ENCODE results near the gene OPHN1.

OPHN1 gene

GRCh38 chrX:68433155-68433980, at the start of gene OPHN1:
OPHN1 (minus strand) TSS chrX:68433495; CDS start chrX:68433020, 475 bp downstream.
- no peak within 1 kb of the TSS for H3K4me3 ChIP-seq (ENCODE audit: low read length)
- H3K9me3 ChIP-seq (ENCODE audit: control insufficient read depth, insufficient read depth, low read length): no peaks in the 10 kb centered on the region
- H3K4me2 ChIP-seq (ENCODE audit: low read length): no peak within 1 kb of the TSS
- H3K36me3 ChIP-seq (ENCODE audit: control insufficient read depth, low read length): no peaks in the 10 kb centered on the region
- no peaks in the 10 kb centered on the region for H3K9me2 ChIP-seq (replicated peaks; ENCODE audit: control insufficient read depth, low read length)
- H3K4me1 ChIP-seq (ENCODE audit: control insufficient read depth, low read length): no peaks in the 10 kb centered on the region
- no peaks in the 10 kb centered on the region for H4K20me1 ChIP-seq (ENCODE audit: control insufficient read depth, insufficient read depth, low read depth, low read length)
- no peaks in the 10 kb centered on the region for H3F3A ChIP-seq (ENCODE audit: control insufficient read depth, insufficient read depth)
- TF ChIP-seq EZH2phosphoT487 (IDR thresholded peaks at IDR 0.05; ENCODE audit: borderline replicate concordance, low read length): no peak
- no peak for TF ChIP-seq CTCF (IDR thresholded peaks at IDR 0.05; ENCODE audit: low read depth, low read length, poor library complexity, severe bottlenecking)
- no peaks in the 10 kb centered on the region for H3K27me3 ChIP-seq (ENCODE audit: control insufficient read depth, low read length)
- no peaks in the 10 kb centered on the region for H3K79me2 ChIP-seq (ENCODE audit: control insufficient read depth, low read length)
- no peak within 1 kb of the TSS for H3K27ac ChIP-seq (ENCODE audit: low read depth, low read length)

GRCh38 chrX:68480969-68481368, 47.7 kb upstream of the OPHN1 start:
- Histone ChIP-seq H3K27me3 (ENCODE audit: control insufficient read depth, low read length) (no peaks in the 10 kb centered on the region), H4K20me1 (ENCODE audit: control insufficient read depth, insufficient read depth, low read depth, low read length) (no peaks in the 10 kb centered on the region), H3F3A (ENCODE audit: control insufficient read depth, insufficient read depth) (no peaks in the 10 kb centered on the region), H3K4me2 (ENCODE audit: low read length) (no peak overlapping the region), H3K27ac (ENCODE audit: low read depth, low read length) (no peak overlapping the region), H3K9me2 (replicated peaks; ENCODE audit: control insufficient read depth, low read length) (no peaks in the 10 kb centered on the region), H3K4me1 (ENCODE audit: control insufficient read depth, low read length) (no peaks in the 10 kb centered on the region), H3K4me3 (ENCODE audit: low read length) (no peak overlapping the region), H3K9me3 (ENCODE audit: control insufficient read depth, insufficient read depth, low read length) (no peaks in the 10 kb centered on the region), H3K36me3 (ENCODE audit: control insufficient read depth, low read length) (no peaks in the 10 kb centered on the region), H3K79me2 (ENCODE audit: control insufficient read depth, low read length) (no peaks in the 10 kb centered on the region)
- TF ChIP-seq EZH2phosphoT487 (IDR thresholded peaks at IDR 0.05; ENCODE audit: borderline replicate concordance, low read length): no peak
- no peak for TF ChIP-seq CTCF (IDR thresholded peaks at IDR 0.05; ENCODE audit: low read depth, low read length, poor library complexity, severe bottlenecking)

- H3F3A ChIP-seq (ENCODE audit: control insufficient read depth, insufficient read depth): no peaks in the 10 kb centered on the region
- H4K20me1 ChIP-seq (ENCODE audit: control insufficient read depth, insufficient read depth, low read depth, low read length): no peaks in the 10 kb centered on the region
- no peaks in the 10 kb centered on the region for H3K27me3 ChIP-seq (ENCODE audit: control insufficient read depth, low read length)
- no peaks in the 10 kb centered on the region for H3K9me3 ChIP-seq (ENCODE audit: control insufficient read depth, insufficient read depth, low read length)
- H3K79me2 ChIP-seq (ENCODE audit: control insufficient read depth, low read length): no peaks in the 10 kb centered on the region
- no peak overlapping the region for H3K27ac ChIP-seq (ENCODE audit: low read depth, low read length)
- TF ChIP-seq EZH2phosphoT487 (IDR thresholded peaks at IDR 0.05; ENCODE audit: borderline replicate concordance, low read length): no peak
- TF ChIP-seq CTCF (IDR thresholded peaks at IDR 0.05; ENCODE audit: low read depth, low read length, poor library complexity, severe bottlenecking): no peak
- H3K9me2 ChIP-seq (replicated peaks; ENCODE audit: control insufficient read depth, low read length): no peaks in the 10 kb centered on the region
- H3K4me3 ChIP-seq (ENCODE audit: low read length): no peak overlapping the region
- H3K4me1 ChIP-seq (ENCODE audit: control insufficient read depth, low read length): no peaks in the 10 kb centered on the region
- H3K4me2 ChIP-seq (ENCODE audit: low read length): no peak overlapping the region
- no peaks in the 10 kb centered on the region for H3K36me3 ChIP-seq (ENCODE audit: control insufficient read depth, low read length)
These were observed 31.5 kb upstream of the OPHN1 start for GRCh38 chrX:68464796-68465195.

Measured in DOHH2 (cell line).